Endodermal cell (in vitro differentiated cells): Measurements from ENCODE around the gene MAP1S. TPM values are rescaled to one million over a fixed set of nuclear protein-coding genes. Genes with fewer than 3 reads are reported as not detected.

ENCODE experiments used
- DNase-seq: peaks from one replicate; pipeline ENCODE4 v3.0.0-alpha.2; 2017
- H3K27ac ChIP-seq: 2 replicates; pipeline ENCODE4 v1.5.1; 2013; ENCODE audit warnings: mild to moderate bottlenecking, low read depth, low read length, moderate library complexity
- H3K27me3 ChIP-seq: 2 replicates; pipeline ENCODE4 v1.6.1; 2013; ENCODE audit warnings: mild to moderate bottlenecking, low read length, moderate library complexity; ENCODE audit not compliant: insufficient read depth, control insufficient read depth, poor library complexity, severe bottlenecking
- H3K36me3 ChIP-seq: 2 replicates; pipeline ENCODE4 v1.7.0; 2013; ENCODE audit warnings: mild to moderate bottlenecking, low read length, moderate library complexity; ENCODE audit not compliant: control insufficient read depth, insufficient read depth
- H3K4me1 ChIP-seq: one replicate; pipeline ENCODE4 v1.7.0; 2013; ENCODE audit warnings: low read length; ENCODE audit not compliant: control insufficient read depth, insufficient read depth
- H3K4me3 ChIP-seq: 2 replicates; pipeline ENCODE4 v1.5.1; 2013; ENCODE audit warnings: mild to moderate bottlenecking, low read length, moderate library complexity
- H3K9ac ChIP-seq: 2 replicates; pipeline ENCODE4 v1.6.1; 2013; ENCODE audit warnings: mild to moderate bottlenecking, low read length, moderate library complexity; ENCODE audit not compliant: poor library complexity, severe bottlenecking; ENCODE audit errors: extremely low read depth
- H3K9me3 ChIP-seq: 2 replicates; pipeline ENCODE4 v1.6.1; 2013; ENCODE audit warnings: mild to moderate bottlenecking, low read length, moderate library complexity; ENCODE audit not compliant: control insufficient read depth
- H3K27ac Mint-ChIP-seq: 2 replicates; pipeline ENCODE4 v1.8.0; 2020; ENCODE audit warnings: mixed read lengths
- H3K27me3 Mint-ChIP-seq: 2 replicates; pipeline ENCODE4 v1.8.0; 2021; ENCODE audit warnings: mild to moderate bottlenecking, mixed read lengths; ENCODE audit not compliant: insufficient read depth
- H3K36me3 Mint-ChIP-seq: 2 replicates; pipeline ENCODE4 v1.8.0; 2020; ENCODE audit warnings: low read depth, mixed read lengths
- H3K4me1 Mint-ChIP-seq: 2 replicates; pipeline ENCODE4 v1.8.0; 2020; ENCODE audit warnings: mixed read lengths
- H3K4me3 Mint-ChIP-seq: 2 replicates; pipeline ENCODE4 v1.8.0; 2020; ENCODE audit warnings: mild to moderate bottlenecking, moderate library complexity, mixed read lengths
- H3K9me3 Mint-ChIP-seq: 2 replicates; pipeline ENCODE4 v1.8.0; 2020; ENCODE audit warnings: mild to moderate bottlenecking, mixed read lengths
- WGBS, 2 experiments: methylation state at CpG; one replicate each; pipeline versions ENCODE4 v1.1.5 to v1.1.7; 2013; ENCODE audit warnings: missing lambda C conversion rate in 2 of 2, mixed read lengths in 1 of 2; ENCODE audit not compliant: insufficient coverage in 1 of 2, insufficient read length in 1 of 2; 5-methylcytosine and 5-hydroxymethylcytosine counted together
- total RNA-seq, 2 donors: library from RNA; stranded (reverse); fragmentation: NEBNext Ultra II Directional in 1 of 2; extraction: Animal tissue kit (Norgen Biotek cat#: 25700) in 1 of 2; gene quantifications; 2 replicates in 1 of 2; 3 replicates in 1 of 2; pipeline ENCODE4 v1.2.1, GENCODE V29; 2021
- TF ChIP-seq, protein P1 (sequence below): fragments of 200-600 bp; sonication (generic); conservative IDR thresholded peaks from 2 replicates; pipeline ENCODE4 v1.5.0; 2021; ENCODE audit warnings: antibody characterized with exemption, mild to moderate bottlenecking

MAP1S gene
- total RNA-seq, 2 donors from 2014 or later, result 90.2 to 96.7 TPM

DNA sequence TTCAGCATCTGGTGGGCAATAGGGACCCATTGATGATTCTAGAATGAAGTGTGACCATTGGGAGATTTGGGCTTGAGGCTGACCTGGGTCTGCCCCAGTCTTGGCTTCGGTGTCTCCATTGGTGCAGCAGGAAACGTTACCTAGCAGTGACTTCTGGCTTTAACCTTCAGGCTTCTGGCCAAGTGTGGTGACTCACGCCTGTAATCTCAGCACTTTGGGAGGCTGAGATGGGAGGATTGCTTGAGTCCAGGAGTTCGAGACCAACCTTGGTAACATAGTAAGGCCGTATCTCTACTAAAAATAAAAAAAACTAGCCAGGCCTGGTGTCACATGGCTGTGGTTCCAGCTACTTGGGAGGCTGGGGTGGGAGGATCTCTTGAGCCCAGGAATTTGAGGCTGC is 39.2 kb downstream of the MAP1S start:
- Mint-ChIP-seq H3K27me3 (no peaks in the 10 kb centered on the region), H3K9me3 (no peaks in the 10 kb centered on the region), H3K27ac (no peak overlapping the region), H3K4me3 (no peak overlapping the region), H3K36me3 (no peaks in the 10 kb centered on the region), H3K4me1 (no peaks in the 10 kb centered on the region)
- WGBS, 2 experiments, result 87 to 94% methylated on average over 4 to 5 of the region's 5 CpGs
- Histone ChIP-seq H3K27me3 (no peaks in the 10 kb centered on the region), H3K36me3 (no peaks in the 10 kb centered on the region), H3K4me3 (no peak overlapping the region), H3K9me3 (no peaks in the 10 kb centered on the region), H3K27ac (no peak overlapping the region), H3K4me1 (no peaks in the 10 kb centered on the region), H3K9ac (no peak overlapping the region)
- TF ChIP-seq, protein P1, sequence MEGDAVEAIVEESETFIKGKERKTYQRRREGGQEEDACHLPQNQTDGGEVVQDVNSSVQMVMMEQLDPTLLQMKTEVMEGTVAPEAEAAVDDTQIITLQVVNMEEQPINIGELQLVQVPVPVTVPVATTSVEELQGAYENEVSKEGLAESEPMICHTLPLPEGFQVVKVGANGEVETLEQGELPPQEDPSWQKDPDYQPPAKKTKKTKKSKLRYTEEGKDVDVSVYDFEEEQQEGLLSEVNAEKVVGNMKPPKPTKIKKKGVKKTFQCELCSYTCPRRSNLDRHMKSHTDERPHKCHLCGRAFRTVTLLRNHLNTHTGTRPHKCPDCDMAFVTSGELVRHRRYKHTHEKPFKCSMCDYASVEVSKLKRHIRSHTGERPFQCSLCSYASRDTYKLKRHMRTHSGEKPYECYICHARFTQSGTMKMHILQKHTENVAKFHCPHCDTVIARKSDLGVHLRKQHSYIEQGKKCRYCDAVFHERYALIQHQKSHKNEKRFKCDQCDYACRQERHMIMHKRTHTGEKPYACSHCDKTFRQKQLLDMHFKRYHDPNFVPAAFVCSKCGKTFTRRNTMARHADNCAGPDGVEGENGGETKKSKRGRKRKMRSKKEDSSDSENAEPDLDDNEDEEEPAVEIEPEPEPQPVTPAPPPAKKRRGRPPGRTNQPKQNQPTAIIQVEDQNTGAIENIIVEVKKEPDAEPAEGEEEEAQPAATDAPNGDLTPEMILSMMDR, result no peak
- no peak for DNase-seq

DNA sequence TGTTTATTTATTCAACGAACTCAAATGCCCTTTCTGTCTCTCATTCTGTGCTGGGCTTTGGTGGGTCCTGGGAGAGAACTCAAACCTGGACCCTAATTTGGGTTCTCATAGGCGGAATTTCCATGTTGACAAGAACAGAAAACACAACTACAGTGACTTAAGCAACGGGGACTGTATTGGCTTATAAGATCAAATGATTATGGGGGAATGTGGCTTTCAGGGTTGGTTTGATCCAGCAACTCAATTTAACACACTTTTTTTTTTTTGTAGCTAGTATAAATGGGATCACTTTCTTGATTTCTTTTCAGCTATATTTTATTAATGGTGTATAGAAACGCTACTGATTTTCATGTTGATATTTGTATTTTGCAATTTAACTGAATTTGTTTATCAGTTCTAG is 41.9 kb downstream of the MAP1S start:
- TF ChIP-seq, protein P1, result no peak
- Histone ChIP-seq H3K36me3 (no peaks in the 10 kb centered on the region), H3K9ac (no peak overlapping the region), H3K9me3 (no peaks in the 10 kb centered on the region), H3K27me3 (no peaks in the 10 kb centered on the region), H3K27ac (no peak overlapping the region), H3K4me3 (no peak overlapping the region), H3K4me1 (no peaks in the 10 kb centered on the region)
- Mint-ChIP-seq H3K9me3 (no peaks in the 10 kb centered on the region), H3K27ac (no peak overlapping the region), H3K27me3 (no peaks in the 10 kb centered on the region), H3K4me1 (no peaks in the 10 kb centered on the region), H3K4me3 (no peak overlapping the region), H3K36me3 (no peaks in the 10 kb centered on the region)
- DNase-seq, result no peak
- WGBS, 2 experiments, result 81 to 86% methylated on average over 2 to 4 of the region's 4 CpGs

DNA sequence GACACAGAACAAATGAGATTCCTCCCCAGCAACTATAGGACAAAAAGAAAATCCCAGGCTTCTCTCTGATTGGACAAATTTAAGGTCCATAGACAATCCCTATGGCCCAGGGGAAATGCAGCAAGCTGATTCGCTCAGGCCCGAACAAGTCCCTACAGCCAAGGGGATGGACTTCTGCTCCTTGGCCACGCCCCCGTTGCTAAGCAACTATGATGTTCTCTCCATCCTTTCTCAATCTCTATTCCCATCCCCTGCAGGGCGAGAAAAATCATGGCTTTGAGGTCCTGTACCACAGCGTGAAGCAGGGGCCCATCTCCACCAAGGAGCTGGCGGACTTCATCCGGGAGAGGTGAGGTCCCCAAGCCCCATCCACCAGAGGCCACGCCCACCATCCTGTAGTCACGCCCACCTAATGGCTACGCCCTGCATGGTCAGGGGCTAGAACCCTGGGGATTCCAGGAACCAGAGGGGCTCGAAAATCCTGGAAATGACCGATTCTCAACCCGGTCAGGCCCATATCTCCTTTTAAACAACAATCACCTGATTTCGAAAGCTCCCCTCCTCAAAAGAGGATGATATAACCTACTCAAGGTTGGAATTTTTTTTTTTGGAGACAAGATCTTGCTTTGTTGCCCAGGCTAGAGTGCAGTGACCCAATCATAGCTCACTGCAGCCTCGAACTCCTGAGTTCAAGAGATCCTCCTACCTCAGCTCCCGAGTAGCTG is 43.4 kb downstream of the MAP1S start:
- Histone ChIP-seq H3K9ac (no peak overlapping the region), H3K4me1 (no peaks in the 10 kb centered on the region)
- WGBS, 2 experiments, result 82 to 83% methylated on average over 13 to 17 of the region's 17 CpGs

More for the DNA sequence above, 43.4 kb downstream of the MAP1S start:
- H3K36me3 ChIP-seq, result no peaks in the 10 kb centered on the region
- Mint-ChIP-seq H3K27ac (no peak overlapping the region), H3K36me3 (no peaks in the 10 kb centered on the region), H3K27me3 (no peaks in the 10 kb centered on the region), H3K4me3 (no peak overlapping the region), H3K4me1 (peaks cover 2% of the 10 kb centered on the region), H3K9me3 (no peaks in the 10 kb centered on the region)
- H3K27me3 ChIP-seq, result no peaks in the 10 kb centered on the region
- H3K27ac ChIP-seq, result no peak overlapping the region
- TF ChIP-seq, protein P1, result no peak
- peak; percentile 92 for DNase-seq
- no peaks in the 10 kb centered on the region for H3K9me3 ChIP-seq
- H3K4me3 ChIP-seq, result no peak overlapping the region
